Sigmoid colon (tissue), 7 donors: Measurements from ENCODE around the gene TCIRG1. TPM values are rescaled to one million over a fixed set of nuclear protein-coding genes. Genes with fewer than 3 reads are reported as not detected.

ENCODE experiments used
- DNase-seq: peaks from one replicate; pipeline ENCODE4 v3.0.0-alpha.2; 2019
- H3K27ac ChIP-seq, 4 donors: fragments of 200-600 bp; sonication (generic); one replicate each; pipeline ENCODE4 v1.5.1; 2016 to 2019; ENCODE audit warnings: mild to moderate bottlenecking in 1 of 4
- H3K27me3 ChIP-seq, 3 donors: fragments of 200-600 bp; sonication (generic); one replicate each; pipeline ENCODE4 v1.5.1; 2019; ENCODE audit warnings: mild to moderate bottlenecking in 1 of 3
- H3K36me3 ChIP-seq, 4 donors: fragments of 200-600 bp; sonication (generic); one replicate each; pipeline ENCODE4 v1.5.1; 2016 to 2019
- H3K4me1 ChIP-seq, 4 donors: fragments of 200-600 bp; sonication (generic); one replicate each; pipeline ENCODE4 v1.5.1; 2017 to 2019
- H3K4me3 ChIP-seq, 4 donors: fragments of 200-600 bp; sonication (generic); one replicate each; pipeline ENCODE4 v1.5.1; 2017 to 2019; ENCODE audit warnings: mild to moderate bottlenecking in 2 of 4, moderate library complexity in 1 of 4
- H3K9me3 ChIP-seq, 4 donors: fragments of 200-600 bp in 3 of 4; sonication (generic) in 3 of 4; one replicate each; pipeline versions ENCODE4 v1.5.1 to v1.6.1; 2013 to 2019
- EP300 ChIP-seq, 4 donors: sonication (generic); formaldehyde crosslinking; IDR thresholded peaks; one replicate each; pipeline ENCODE4 v1.6.1; 2017; ENCODE audit warnings: antibody characterized with exemption in 4 of 4
- POLR2A ChIP-seq, 2 donors: fragments of 450-650 bp; IDR thresholded peaks; one replicate each; pipeline ENCODE4 v1.6.1; 2016; ENCODE audit warnings: antibody characterized with exemption in 2 of 2, mild to moderate bottlenecking in 2 of 2, moderate library complexity in 2 of 2
- POLR2AphosphoS5 ChIP-seq, 4 donors: sonication (generic); formaldehyde crosslinking; IDR thresholded peaks; one replicate each; pipeline ENCODE4 v1.6.1; 2017; ENCODE audit warnings: antibody characterized with exemption in 4 of 4
- whole genome bisulfite sequencing, 2 donors: extraction: QIAGEN DNeasy Blood & Tissue Kit; methylation state at CpG; one replicate each; pipeline ENCODE4 v1.1.7; 2013; 5-methylcytosine and 5-hydroxymethylcytosine counted together
- intact Hi-C: fragments of 100-400 bp; cut with DNase I; formaldehyde crosslinking; loops from one replicate; pipeline ENCODE4 v1.15.1; 2023
- polyA plus RNA-seq, 3 donors: library from polyadenylated mRNA; stranded (reverse); fragments of 200-250 nt; gene quantifications; one replicate each; pipeline ENCODE4 v1.2.3, GENCODE V29; 2013
- total RNA-seq, 4 donors: library from RNA; depleted of rRNA; stranded (reverse); fragments of >200 nt; gene quantifications; one replicate each; pipeline ENCODE4 v1.1.0, GENCODE V29; 2016
- TF ChIP-seq, protein P1 (sequence below), 4 experiments: fragments of 450-650 bp in 3 of 4; fragments of 200-600 bp in 1 of 4; IDR thresholded peaks; one replicate each; pipeline ENCODE4 v1.5.1; 2016 to 2019; ENCODE audit warnings: antibody characterized with exemption in 4 of 4, mild to moderate bottlenecking in 3 of 4, moderate library complexity in 2 of 4
- donor health status: healthy with polysubstance abuse.
- donor health status: Bipolar disorder and iron deficiency.
- donor health status: healthy.

TCIRG1 gene
- total and polyA plus RNA-seq, 7 donors = 15.0 to 276 (median 73.9) TPM

DNA sequence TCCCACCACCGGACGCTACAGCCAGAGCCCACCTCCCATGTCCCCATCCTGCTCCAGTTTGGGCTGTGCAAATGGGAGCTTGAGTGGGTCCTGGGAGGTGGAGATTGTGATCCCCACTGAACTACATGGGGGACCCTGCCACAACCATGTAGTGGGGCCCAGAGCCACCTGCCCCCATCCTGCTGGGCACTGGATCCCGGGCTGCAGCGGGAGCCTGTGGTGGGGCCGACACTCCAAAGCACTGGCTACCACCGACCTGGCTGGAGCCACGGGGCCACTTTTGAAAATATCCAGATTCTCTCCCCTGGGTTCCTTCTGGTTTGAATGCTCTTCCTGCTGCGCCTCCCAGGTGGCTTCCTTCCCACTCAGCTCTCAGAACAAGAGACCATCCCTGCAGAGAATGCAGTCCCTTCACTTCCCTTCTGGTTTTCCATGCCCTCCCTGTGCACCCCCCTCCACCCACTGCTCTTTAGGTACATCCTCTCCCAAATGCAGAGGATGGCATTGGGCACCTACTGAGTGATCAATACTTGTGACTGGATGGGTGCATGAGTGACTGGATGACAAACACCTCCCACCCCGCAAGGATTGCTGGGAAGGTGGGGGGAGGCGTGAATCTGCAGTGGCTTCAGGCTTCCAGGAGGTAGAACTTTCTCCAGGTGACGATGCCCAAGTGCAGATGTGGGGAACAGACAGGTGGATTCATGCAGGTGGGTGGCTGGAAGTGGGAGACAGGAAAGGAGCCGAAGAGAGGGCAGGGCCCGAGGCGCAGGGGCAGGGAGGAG lies 34.1 kb upstream of the TCIRG1 start:
- Histone ChIP-seq H3K27ac (peak overlapping the region in 2 of 4 donors; percentile 75 to 79), H3K36me3 (no peaks in the 10 kb centered on the region), H3K9me3 (no peaks in the 10 kb centered on the region), H3K4me1 (peaks cover 0 to 26% (median 19%) of the 10 kb centered on the region in 4 donors), H3K4me3 (peak overlapping the region in 2 of 4 donors; percentile 76 to 81), H3K27me3 (no peaks in the 10 kb centered on the region)
- intact Hi-C loops = loop anchor here (10.0 kb wide), 1 partner anchor 200 kb away; no protein-coding TSS in a partner anchor
- TF ChIP-seq, protein P1, sequence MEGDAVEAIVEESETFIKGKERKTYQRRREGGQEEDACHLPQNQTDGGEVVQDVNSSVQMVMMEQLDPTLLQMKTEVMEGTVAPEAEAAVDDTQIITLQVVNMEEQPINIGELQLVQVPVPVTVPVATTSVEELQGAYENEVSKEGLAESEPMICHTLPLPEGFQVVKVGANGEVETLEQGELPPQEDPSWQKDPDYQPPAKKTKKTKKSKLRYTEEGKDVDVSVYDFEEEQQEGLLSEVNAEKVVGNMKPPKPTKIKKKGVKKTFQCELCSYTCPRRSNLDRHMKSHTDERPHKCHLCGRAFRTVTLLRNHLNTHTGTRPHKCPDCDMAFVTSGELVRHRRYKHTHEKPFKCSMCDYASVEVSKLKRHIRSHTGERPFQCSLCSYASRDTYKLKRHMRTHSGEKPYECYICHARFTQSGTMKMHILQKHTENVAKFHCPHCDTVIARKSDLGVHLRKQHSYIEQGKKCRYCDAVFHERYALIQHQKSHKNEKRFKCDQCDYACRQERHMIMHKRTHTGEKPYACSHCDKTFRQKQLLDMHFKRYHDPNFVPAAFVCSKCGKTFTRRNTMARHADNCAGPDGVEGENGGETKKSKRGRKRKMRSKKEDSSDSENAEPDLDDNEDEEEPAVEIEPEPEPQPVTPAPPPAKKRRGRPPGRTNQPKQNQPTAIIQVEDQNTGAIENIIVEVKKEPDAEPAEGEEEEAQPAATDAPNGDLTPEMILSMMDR (IDR thresholded peaks at IDR 0.05) = no peak
- no peak for TF ChIP-seq POLR2A (IDR thresholded peaks at IDR 0.05)
- TF ChIP-seq EP300 (IDR thresholded peaks at IDR 0.05) = no peak
- TF ChIP-seq POLR2AphosphoS5 (IDR thresholded peaks at IDR 0.05) = no peak
- WGBS, 2 donors = 74 to 83% methylated on average over 14 of the region's 14 CpGs
- DNase-seq = no peak

DNA sequence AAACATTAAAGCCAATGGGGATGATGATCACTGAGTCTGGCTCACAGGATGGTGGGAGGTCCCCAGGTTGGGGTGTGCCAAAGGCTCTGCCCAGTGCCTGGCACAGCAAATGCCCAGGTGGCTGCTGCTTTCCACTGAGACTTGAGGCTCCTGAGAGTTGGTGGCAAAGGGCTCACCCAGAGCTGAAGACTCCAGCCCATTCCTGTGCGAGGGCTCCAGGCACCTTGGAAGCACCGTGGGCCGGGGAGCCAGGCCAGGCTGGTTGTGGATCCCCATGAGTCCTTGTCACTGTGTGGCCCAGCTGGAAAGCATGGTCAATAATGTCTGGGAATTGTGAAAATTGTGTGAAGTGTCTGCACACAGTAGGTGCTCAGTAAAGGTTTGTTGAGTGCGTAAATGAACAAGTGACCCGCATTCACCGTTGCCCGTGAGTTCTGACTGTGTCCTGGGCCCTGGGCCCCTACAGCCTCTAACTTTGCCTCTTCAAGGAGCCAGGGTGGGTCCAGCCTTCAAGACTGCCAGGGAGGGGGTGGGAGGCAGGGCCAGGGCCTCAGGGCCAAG lies 32.1 kb upstream of the TCIRG1 start:
- 96 to 97% methylated on average over 7 of the region's 7 CpGs for WGBS, 2 donors
- no peak overlapping the region for H3K27ac ChIP-seq
- H3K4me1 ChIP-seq = peaks cover 0 to 45% (median 38%) of the 10 kb centered on the region in 4 donors

DNA sequence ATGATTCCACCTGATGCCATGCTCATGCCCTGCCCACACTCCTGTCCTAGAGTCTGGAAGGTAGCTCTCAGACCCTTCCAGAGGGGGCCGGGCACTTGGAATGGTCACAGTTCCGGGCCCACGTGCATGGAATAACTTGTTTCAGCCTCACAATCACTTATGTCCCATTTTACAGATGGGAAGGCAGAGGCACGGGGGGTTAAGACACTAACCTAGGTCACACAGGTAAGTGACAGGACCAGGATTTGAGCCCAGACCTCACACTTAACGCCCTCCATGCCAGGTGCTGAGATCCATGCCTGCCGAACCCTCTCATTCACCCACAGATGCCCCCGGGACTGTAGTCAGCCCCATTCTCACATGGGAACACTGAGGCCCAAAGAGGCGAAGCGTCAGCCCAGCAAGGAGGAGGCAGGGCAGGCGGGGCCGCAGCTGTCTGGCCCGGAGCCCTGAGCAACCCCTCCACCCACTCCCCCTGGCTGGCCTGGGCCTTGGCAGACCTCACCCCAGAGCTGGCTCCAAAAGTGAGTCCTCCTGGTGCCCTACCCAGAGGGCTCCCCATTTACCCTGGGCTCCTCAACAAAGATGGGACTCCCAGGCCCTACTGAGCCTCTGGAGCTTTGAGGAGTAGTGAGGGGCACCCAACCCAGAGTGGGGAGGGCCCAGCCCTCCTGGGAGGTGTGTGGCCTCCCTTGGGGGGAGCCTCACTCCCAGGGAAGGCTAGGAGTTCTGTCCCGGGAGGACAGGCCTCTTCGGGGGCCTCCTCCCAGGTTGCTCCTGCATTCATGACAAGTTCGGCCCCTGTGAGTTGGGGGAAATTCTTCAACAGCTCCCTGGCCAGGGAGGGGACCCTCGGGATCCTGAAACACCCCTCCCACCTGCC lies 31.1 kb upstream of the TCIRG1 start:
- intact Hi-C loops = loop anchor here (10.0 kb wide), 1 partner anchor 197 kb away; no protein-coding TSS in a partner anchor
- no peak overlapping the region for H3K4me3 ChIP-seq
- TF ChIP-seq POLR2A (IDR thresholded peaks at IDR 0.05) (no peak), POLR2AphosphoS5 (IDR thresholded peaks at IDR 0.05) (no peak), EP300 (IDR thresholded peaks at IDR 0.05) (no peak)
- TF ChIP-seq, protein P1 (IDR thresholded peaks at IDR 0.05) = no peak
- 68 to 86% methylated on average over 16 of the region's 16 CpGs for WGBS, 2 donors
- no peaks in the 10 kb centered on the region for H3K36me3 ChIP-seq
- no peaks in the 10 kb centered on the region for H3K9me3 ChIP-seq
- H3K27ac ChIP-seq = peak overlapping the region in 1 of 4 donors; percentile 93
- peak; percentile 64 for DNase-seq
- H3K4me1 ChIP-seq = peaks cover 0 to 56% (median 45%) of the 10 kb centered on the region in 4 donors
- H3K27me3 ChIP-seq = no peaks in the 10 kb centered on the region

More for the DNA sequence above, 32.1 kb upstream of the TCIRG1 start:
- TF ChIP-seq EP300 (IDR thresholded peaks at IDR 0.05) (no peak), POLR2AphosphoS5 (IDR thresholded peaks at IDR 0.05) (no peak), POLR2A (IDR thresholded peaks at IDR 0.05) (no peak)
- TF ChIP-seq, protein P1 (IDR thresholded peaks at IDR 0.05) = no peak
- no peaks in the 10 kb centered on the region for H3K36me3 ChIP-seq
- intact Hi-C loops = loop anchor here (10.0 kb wide), 1 partner anchor 198 kb away; no protein-coding TSS in a partner anchor
- H3K9me3 ChIP-seq = no peaks in the 10 kb centered on the region
- H3K27me3 ChIP-seq = no peaks in the 10 kb centered on the region
- DNase-seq = no peak
- no peak overlapping the region for H3K4me3 ChIP-seq
